Measurements from ENCODE around the gene ROBO2. TPM values are rescaled to one million over a fixed set of nuclear protein-coding genes. Genes with fewer than 3 reads are reported as not detected.

Gene ROBO2, protein sequence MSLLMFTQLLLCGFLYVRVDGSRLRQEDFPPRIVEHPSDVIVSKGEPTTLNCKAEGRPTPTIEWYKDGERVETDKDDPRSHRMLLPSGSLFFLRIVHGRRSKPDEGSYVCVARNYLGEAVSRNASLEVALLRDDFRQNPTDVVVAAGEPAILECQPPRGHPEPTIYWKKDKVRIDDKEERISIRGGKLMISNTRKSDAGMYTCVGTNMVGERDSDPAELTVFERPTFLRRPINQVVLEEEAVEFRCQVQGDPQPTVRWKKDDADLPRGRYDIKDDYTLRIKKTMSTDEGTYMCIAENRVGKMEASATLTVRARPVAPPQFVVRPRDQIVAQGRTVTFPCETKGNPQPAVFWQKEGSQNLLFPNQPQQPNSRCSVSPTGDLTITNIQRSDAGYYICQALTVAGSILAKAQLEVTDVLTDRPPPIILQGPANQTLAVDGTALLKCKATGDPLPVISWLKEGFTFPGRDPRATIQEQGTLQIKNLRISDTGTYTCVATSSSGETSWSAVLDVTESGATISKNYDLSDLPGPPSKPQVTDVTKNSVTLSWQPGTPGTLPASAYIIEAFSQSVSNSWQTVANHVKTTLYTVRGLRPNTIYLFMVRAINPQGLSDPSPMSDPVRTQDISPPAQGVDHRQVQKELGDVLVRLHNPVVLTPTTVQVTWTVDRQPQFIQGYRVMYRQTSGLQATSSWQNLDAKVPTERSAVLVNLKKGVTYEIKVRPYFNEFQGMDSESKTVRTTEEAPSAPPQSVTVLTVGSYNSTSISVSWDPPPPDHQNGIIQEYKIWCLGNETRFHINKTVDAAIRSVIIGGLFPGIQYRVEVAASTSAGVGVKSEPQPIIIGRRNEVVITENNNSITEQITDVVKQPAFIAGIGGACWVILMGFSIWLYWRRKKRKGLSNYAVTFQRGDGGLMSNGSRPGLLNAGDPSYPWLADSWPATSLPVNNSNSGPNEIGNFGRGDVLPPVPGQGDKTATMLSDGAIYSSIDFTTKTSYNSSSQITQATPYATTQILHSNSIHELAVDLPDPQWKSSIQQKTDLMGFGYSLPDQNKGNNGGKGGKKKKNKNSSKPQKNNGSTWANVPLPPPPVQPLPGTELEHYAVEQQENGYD (N-terminal part only)
- 2.2 TPM for polyA plus RNA-seq (ENCODE audit: insufficient read length)

DNA sequence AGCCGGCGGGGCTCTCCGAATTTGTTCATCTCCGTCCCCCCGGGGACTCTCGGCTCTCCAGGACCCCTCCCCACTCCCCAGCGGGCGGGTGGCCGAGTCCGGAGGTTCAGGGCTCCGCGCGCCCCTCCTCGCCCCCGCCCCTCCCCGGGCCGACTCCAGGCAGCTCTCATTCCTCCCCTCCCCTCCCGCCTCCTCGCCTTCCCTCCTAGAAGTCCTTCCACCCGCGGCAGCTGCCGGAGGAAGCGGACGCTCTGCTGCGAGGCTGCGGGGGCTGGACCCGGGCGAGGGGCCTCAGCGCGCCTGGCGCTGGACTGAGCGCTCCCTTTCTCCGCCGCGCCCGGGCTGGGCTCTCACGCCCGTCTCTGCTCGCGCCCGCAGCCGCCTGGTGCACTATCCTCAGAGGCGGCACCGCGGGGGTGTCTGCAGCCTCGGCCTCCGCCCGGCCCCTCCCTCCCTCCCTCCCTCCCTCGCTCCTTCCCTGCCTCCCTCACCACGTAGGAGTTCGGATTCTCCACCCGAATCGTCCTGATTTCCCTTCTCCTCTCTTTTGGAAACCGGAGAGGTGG is at the start of gene ROBO2:
ROBO2 (plus strand) TSS at position 494 of the 566 bp plus-strand sequence. CDS start 687 bp downstream, outside the sequence.
- no peak for DNase-seq (ENCODE audit: low read depth)

DNA sequence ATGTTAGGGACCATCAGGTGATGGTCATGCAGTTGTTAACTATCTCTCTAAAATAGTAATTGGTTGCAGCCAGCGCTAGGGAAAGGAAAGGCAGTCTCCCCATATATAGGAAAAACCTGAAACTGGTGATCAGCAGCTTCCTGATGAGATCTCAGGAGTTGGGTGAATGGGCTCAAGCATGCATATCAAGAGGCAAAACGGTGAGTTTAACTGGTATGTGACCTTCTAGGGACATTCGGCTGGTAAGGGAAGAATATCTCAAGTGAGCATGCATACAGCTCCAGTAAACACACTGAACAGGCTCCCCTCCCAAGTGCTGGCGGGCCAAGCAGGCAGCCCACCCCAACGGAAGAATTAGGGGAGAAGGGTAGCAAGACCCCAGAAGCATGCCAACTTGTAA is 49.3 kb upstream of the ROBO2 start:
- no peak for DNase-seq (ENCODE audit: low read depth)

DNA sequence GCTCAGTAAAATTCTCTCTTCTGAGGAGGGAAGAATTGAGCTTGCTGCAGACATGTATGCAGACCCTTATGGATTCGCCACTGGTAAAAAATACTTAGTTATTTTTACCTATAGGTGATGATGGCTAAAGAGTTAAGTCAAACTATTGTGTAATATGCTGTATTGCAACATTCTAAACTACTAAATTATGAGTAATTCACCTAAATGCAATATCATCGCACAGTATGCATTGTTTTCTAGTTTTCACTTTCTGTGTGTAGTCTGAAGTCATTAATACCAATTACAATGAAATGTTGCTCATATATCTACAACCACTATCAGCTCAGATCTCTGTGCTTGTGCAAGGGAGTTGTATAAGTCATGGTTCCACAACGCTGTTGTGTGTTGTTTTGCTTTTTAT is 48.7 kb upstream of the ROBO2 start:
- DNase-seq (ENCODE audit: low read depth) = no peak

DNA sequence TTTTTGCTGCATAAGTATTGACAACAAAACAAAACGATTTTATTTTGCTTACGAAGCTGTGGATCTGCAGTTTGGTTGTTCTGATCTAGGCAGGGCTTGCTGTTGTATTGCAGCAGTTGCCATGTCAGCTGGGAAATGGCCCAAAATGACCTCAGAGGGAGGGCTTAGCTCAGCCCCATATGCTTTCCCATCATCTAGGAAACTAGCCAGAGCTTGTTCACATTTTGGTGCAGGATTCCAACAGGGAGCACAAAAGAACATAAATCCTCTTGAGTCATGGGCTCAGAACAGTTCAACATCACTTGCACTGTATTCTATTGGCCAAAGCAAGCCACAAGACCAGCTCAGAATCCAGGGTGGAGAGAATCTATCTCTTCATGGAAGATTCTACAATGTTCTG is 42.2 kb upstream of the ROBO2 start:
- DNase-seq (ENCODE audit: low read depth) = peak; percentile 25

DNA sequence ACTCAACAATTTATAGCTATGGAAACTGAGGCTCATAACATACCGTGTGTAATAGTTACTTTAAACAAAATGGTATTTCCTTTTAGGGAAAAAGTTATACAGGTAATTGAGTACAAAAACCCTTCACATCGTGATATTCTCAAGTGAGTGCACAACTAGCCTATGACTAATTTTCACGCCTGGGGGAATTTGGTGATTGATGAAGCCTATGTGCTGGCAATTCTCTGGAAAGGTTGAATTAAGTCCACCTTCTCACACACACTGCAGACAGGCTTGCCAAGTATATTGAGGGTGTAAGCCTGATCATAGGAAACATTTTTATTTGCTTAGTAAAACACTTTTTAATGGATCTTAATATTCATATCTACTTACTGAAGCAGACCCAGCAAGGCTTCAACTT is 41.3 kb upstream of the ROBO2 start:
- DNase-seq (ENCODE audit: low read depth) = no peak

DNA sequence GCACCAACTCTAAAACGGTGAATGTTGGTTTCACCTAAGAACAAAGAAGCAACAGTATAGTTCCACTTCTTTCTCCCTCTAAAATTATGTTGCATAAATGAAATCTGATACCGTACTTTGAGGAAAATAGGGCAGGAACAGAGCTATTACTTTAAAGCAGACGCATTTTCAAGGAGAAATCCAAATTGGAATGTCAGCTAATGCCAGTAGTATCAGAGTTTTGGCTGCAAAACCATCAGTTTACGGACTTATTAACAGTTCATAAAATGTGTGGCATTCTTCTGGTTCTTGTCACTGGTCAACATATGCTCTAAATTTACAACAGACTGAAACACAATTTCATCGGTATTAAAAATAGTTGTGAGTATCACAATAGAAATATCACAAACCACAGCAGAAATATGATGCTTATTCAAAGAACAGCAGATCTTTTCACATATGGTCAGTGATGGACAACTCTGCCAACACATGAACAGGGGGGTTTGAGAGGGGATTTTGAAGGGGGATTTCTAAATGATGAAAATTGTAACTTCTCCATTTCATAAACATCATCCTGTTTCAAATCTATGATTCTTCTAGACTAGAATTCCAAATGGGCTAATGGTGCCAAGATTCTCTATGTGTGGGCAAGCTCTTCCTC is 38.7 kb upstream of the ROBO2 start:
- no peak for DNase-seq (ENCODE audit: low read depth)

DNA sequence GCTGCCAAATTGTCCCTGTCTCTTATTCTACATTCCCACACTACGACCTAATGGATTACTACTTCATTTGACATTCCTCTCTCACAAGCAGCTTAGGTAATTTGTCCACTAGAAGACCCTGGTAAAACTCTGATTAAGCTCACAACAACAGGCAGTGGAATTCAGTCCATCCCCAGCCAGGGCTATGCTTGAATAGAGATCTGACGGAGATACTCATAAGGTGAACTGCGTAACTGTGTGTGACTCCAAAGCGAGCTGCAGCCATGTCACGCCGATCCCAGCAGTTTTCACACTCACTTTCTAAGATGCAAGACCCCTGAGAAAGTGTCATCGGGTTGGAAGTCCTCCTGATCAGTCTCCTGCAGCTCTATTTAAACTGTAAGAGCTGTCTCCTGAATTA is 25.7 kb upstream of the ROBO2 start:
- no peak for DNase-seq (ENCODE audit: low read depth)

DNA sequence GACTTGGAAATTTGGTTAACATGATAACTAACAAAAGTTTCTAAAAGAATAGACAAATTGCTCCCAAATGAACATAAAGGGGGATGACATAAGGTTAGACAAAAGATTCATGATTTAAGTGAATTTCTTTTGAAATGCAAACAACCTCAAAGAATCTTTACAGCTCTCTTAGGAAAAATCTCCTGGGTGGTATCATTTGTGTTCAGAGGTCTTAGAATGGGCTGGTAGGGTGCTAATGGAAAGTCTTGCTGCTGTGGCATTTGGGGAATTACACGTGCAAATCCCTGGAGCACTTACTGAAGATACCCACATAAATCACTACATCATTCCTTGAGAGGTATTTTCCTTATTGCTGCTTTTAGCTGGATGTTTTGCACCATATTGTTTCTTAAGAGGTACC is 14.4 kb upstream of the ROBO2 start:
- DNase-seq (ENCODE audit: low read depth) = no peak

DNA sequence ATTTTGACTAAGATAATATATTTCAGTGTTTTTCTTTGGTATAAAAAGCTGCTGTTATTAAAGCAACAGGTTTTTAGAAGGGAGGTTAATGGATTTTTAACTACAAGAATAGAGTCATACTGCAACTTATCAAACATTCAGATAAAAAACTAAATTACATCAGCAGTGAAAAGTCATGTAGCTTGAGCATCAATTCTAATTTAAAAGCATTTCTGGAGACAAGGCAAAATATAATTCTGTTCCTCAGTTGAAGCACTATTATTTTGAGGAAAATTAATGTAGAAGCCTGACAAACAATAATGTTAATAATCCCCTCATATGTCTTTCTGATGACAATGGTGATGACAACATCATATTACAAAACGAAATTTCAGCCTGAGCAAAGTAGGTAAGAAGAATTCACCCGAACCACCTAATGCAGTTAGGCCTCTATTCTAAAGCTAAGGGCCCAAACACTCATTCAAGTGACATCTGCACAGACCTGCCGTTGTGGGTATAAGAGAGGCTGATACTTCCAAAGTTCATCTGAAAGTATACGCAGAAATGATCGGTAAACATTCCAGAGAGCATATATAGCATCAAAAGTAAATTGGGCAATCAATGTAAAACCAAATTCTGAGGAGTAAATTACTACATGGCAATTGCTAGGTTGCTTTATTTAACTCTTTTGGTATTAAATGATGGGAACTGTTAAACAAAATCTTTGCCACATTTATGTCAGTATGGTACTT is 12.8 kb upstream of the ROBO2 start:
- no peak for DNase-seq (ENCODE audit: low read depth)

DNA sequence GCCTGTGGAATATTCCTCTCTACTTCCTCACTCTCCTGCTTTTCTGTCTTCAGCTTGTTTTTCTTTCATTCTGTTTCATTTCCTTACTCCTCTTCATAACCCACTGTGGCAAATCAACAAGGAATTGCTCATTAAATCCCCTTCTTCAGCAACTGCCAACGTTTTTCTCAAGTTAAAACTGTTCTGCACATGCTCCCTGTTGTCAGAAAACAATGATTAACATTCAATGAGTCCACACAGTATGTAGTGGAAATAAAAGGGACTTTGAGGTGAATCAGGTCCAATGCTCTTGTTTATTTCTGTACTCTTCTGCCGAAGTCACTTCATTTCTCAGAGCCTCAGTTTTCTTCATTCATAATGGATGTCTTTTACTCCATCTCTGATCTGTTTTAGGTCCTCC is 11.9 kb upstream of the ROBO2 start:
- no peak for DNase-seq (ENCODE audit: low read depth)

DNA sequence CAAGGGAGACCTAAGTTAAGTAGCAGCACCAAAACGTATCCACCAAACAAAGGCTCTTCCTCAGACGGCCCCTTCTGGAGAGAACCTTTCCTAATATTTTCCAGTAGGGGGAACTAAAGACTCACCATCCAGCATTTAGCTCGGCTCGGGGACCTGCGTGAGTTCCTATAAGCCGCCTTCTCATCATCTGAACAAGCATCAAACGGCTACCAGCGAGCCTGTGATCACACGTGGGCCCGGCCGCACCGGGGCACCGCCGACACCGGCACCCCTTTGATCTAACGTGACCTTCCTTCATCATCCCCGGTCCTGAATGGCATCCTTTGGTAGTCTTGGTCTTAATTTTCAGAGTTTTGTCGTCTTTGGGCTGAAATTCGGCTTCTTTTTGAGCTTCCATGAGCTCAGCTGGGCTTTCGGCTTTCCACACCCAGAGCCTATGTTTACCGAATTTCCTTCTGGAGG is 1.4 kb upstream of the ROBO2 start:
- DNase-seq (ENCODE audit: low read depth) = peak; percentile 64

DNA sequence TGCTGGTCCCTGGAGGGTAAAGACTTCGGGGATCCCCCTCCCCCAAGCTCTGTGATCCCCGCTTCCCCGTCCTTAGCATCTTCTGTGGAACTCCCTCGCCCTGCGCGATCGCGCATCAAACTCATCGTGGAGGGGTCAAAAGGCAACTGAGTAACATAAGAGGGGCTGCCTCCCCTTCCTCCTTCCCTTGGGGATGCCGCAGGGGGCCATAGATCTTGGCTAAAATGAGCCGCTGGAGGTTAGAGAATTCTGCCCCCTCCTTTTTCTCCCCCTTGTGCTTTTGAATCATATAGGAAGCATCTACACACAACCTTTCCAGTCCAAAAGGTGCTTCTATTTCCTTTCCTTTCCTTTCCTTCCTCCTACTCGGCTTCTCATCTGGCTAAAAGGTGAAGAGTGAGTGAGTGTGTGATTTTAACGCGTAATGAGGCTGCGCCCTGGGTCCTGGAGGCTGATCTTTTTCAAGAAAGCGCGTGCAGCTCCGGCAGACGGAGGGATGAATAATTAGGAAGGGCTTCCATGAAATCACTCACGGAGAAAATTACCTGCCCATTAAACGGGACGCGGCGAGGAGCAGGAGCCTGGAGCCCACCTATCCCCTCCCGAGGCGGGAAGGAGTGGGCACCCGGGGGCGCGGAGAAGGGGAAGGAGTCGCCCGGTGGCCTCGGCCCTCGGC is 831 bp upstream of the ROBO2 start:
- no peak for DNase-seq (ENCODE audit: low read depth)

DNA sequence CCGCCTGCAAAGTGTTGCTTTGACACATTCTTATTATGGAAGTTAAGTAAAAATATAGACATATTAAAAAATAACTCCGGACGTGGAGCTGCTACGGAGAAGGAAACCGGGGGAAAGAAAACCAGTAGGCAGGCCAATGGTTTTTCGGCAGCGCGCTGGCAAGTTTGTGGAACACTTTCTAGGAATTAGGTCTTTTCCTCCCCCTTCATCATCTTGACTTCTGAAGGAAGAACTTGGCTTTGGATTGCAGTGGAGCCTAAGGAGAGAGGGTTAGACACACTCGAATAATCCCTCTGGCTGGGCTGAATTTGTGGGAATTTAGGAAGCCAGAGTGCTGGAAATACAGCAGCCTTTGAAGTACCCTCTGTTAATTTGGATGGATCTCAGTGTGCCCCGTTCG is 317 bp downstream of the ROBO2 start:
- no peak for DNase-seq (ENCODE audit: low read depth)

DNA sequence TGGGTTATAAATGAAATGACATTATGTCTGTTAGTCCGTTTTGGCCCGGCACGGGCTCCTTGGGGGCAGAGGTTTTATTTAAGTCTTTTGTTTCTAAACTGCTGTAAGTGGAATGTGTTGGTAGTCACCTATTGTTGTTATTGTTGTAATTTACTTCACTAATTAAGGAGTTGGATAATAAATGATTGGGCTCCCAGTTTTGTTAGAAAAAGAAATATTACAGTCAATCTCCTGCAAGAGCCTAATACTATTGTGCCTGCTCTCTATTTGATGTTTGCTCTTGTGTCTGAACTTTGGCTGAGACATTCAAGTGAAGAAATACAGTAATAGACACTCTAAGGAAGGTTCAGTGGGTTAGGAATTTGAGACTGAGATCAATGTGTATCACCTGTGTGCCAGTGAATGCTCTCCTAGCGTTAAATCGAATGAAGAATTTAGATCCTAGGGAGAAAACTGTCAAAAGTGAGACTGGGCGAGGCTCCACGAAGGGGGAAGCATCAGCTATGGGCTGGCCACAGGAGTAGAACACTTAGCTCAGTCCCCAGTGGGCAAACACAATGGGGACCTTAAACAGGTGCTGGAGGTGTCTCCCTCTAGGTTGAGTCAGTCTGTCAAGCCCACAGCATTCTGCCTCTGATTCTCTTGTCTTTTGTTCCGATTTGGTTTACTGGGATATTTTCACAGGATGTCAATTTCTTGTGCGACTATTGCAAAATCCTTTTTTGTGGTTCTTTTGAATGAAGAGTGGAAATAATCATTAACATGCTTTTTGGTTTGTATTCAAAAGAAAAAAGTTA is 1.2 kb downstream of the ROBO2 start:
- no peak for DNase-seq (ENCODE audit: low read depth)

DNA sequence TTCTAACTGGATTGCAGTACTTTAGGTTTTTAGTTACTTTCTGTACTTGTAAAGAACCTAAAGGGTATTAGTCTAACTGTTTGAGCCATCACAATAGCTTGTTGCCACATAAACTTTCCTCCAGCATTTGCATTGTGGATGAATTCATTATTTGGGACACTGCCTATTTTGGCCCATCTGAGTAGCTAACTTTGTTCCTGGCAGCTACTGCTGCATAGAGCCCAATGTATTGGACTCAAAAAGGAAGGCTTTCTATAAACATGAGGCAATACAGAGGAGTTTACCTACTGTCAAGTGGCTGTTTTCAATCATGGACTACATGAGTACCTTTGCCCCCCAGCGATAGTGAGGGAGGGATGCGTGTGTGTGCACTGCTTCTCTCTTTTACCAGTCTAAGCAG is 1.9 kb downstream of the ROBO2 start:
- DNase-seq (ENCODE audit: low read depth) = no peak

DNA sequence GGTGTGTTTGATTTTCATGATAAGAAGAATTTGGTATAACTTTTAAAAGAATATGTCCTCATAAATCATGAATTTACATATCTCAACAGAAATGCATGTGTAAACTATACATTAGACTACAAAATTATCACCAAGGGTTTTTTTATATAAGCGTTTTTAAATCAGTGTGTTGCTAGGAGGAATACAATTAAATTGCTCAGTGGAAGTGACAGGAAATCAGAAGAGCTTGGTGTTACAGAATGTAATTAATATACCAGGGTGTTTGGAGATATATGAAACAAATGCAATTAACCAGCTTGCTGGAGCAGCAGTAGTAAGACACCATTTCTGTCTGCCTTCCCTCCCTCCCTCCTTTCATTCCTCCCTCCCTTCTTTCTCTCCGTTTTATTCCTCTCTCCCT is 2.4 kb downstream of the ROBO2 start:
- DNase-seq (ENCODE audit: low read depth) = no peak

DNA sequence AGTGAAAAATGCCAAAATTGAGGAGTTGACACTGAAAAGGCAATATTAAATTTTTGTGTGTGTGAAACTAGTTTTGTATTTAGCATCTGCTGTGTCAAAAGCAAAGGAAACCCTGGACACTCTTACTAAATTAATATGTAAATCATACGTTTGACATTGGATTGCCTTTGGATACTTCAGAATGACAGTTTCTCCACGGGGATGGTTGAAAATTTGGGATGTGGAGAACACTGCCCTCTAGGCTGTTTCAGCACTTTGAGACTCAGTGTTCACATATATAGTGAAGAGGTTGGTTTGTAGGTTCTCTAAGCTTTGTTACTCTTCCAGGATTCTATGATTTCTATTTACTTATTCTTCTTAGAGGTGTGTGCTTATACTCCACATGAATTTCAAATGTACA is 3.0 kb downstream of the ROBO2 start:
- DNase-seq (ENCODE audit: low read depth) = no peak

DNA sequence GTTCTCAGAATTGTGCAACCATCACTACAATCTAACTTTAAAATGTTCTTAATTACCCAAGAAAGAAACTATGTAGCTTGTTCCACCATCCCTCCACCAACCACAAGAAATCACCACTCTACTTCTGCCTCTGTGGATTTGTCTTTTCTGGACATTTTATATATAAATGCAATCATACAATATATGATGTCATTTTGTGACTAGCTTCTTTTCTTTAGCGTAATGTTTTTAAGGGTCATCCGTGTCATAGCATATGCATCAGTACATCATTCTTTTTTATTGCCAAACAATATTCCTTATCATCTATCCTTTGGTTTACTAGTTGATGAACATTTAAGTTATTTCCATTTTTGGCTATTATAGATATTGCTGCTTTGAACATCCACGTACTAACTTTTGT is 5.8 kb downstream of the ROBO2 start:
- no peak for DNase-seq (ENCODE audit: low read depth)

DNA sequence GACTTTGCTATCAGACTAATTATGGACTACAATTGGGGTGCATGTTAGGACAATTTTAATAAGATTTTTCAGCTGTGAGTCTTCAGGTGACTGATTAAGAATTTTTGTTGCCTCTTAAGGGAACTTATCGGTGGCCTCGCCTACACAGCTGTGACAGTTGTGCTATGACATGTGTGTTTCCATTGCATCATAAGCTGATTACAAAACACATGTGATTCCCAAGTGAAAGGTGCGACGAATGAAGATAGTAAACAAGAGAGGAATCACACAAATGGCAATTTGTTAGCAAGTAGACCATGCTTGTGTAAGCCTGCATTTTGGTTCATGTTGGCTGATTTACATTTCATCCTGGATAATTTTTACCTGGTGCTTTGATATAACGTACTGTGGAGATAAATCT is 8.3 kb downstream of the ROBO2 start:
- DNase-seq (ENCODE audit: low read depth) = no peak

All from forelimb muscle (tissue), 1 donor.